SK-N-SH treated with all-trans-retinoic acid at 6 μM for 48 hours (cell line): ENCODE results near the gene SP110.

Experiments used
- PPARA ChIP-seq: fragments of 250-450 bp; sonication (Bioruptor Pico); IDR thresholded peaks from 2 replicates; pipeline ENCODE4 v1.5.0; 2020; ENCODE audit warnings: mild to moderate bottlenecking, borderline replicate concordance
- ZFP30 ChIP-seq: fragments of 450-650 bp; formaldehyde crosslinking; IDR thresholded peaks from 2 replicates; pipeline ENCODE4 v1.5.0; 2022; ENCODE audit warnings: mild to moderate bottlenecking, moderate library complexity
- ZNF8 ChIP-seq: fragments of 450-650 bp; formaldehyde crosslinking; IDR thresholded peaks from 2 replicates; pipeline ENCODE4 v1.5.0; 2020; ENCODE audit warnings: mild to moderate bottlenecking, moderate library complexity
- TF ChIP-seq, protein P1 (sequence below): fragments of 250-450 bp; sonication (Bioruptor Pico); IDR thresholded peaks from 2 replicates; pipeline ENCODE4 v1.5.1; 2020; ENCODE audit warnings: low read depth, mild to moderate bottlenecking, moderate library complexity
- TF ChIP-seq, protein P2 (sequence below): fragments of 250-450 bp; sonication (Bioruptor Pico); IDR thresholded peaks from 2 replicates; pipeline ENCODE4 v1.8.0; 2020; ENCODE audit warnings: mild to moderate bottlenecking, moderate library complexity, borderline replicate concordance

DNA sequence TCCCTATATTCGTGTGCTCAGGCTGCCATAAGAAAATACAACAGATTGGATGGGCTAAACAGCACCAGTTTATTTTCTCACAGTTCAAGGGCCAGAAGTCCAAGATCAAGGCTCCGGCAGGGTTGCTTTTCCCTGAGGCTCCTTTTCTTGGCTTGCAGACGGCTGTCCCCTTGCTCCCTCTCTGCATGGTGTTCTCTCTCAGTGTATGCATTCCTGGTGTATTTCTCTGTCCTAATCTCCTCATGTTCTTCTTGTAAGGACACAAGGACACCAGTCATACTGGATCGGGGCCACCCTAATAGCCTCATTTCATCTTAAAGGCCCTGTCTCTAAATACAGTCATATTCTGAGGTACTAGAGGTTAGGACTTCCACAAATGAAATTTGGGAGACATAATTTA lies 88.4 kb downstream of the SP110 start:
- TF ChIP-seq, protein P1, sequence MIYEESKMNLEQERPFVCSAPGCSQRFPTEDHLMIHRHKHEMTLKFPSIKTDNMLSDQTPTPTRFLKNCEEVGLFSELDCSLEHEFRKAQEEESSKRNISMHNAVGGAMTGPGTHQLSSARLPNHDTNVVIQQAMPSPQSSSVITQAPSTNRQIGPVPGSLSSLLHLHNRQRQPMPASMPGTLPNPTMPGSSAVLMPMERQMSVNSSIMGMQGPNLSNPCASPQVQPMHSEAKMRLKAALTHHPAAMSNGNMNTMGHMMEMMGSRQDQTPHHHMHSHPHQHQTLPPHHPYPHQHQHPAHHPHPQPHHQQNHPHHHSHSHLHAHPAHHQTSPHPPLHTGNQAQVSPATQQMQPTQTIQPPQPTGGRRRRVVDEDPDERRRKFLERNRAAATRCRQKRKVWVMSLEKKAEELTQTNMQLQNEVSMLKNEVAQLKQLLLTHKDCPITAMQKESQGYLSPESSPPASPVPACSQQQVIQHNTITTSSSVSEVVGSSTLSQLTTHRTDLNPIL (CRISPR knock-in tag): no peak
- TF ChIP-seq ZNF8 (CRISPR knock-in tag) (no peak), PPARA (CRISPR knock-in tag) (no peak), ZFP30 (CRISPR knock-in tag) (no peak)
- TF ChIP-seq, protein P2, sequence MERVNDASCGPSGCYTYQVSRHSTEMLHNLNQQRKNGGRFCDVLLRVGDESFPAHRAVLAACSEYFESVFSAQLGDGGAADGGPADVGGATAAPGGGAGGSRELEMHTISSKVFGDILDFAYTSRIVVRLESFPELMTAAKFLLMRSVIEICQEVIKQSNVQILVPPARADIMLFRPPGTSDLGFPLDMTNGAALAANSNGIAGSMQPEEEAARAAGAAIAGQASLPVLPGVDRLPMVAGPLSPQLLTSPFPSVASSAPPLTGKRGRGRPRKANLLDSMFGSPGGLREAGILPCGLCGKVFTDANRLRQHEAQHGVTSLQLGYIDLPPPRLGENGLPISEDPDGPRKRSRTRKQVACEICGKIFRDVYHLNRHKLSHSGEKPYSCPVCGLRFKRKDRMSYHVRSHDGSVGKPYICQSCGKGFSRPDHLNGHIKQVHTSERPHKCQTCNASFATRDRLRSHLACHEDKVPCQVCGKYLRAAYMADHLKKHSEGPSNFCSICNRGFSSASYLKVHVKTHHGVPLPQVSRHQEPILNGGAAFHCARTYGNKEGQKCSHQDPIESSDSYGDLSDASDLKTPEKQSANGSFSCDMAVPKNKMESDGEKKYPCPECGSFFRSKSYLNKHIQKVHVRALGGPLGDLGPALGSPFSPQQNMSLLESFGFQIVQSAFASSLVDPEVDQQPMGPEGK (CRISPR knock-in tag): no peak
